GM06990 (cell line): ENCODE data around the gene CBFA2T3.
"Not testable (repeated sequence)": the region's sequence is repeated elsewhere in the genome, so short reads cannot be mapped to it uniquely, and the experiment has no call there.

Experiments
- DNase-seq: peaks from one replicate; pipeline ENCODE4 v3.0.0-alpha.2; 2011; ENCODE audit not compliant: insufficient read length; ENCODE audit errors: extremely low read depth
- H3K27me3 ChIP-seq: replicated peaks from 2 replicates; pipeline ENCODE4 v1.6.0; 2011; ENCODE audit warnings: low read length; ENCODE audit not compliant: control insufficient read depth, insufficient read depth
- H3K36me3 ChIP-seq: 2 replicates; pipeline ENCODE4 v1.5.1; 2011; ENCODE audit warnings: low read length; ENCODE audit not compliant: control insufficient read depth, insufficient read depth
- H3K4me3 ChIP-seq: replicated peaks from 2 replicates; pipeline ENCODE4 v1.5.1; 2011; ENCODE audit warnings: low read depth, mild to moderate bottlenecking, control low read depth, low read length
- CTCF ChIP-seq: IDR thresholded peaks from 2 replicates; pipeline ENCODE4 v1.5.1; 2011; ENCODE audit warnings: low read length, control low read depth, mild to moderate bottlenecking, inconsistent platforms; ENCODE audit not compliant: insufficient read depth, poor library complexity, severe bottlenecking

CBFA2T3 gene

GRCh38 chr16:89009343-89010209 is 32.6 kb upstream of the CBFA2T3 start:
- Histone ChIP-seq H3K36me3 (no peaks in the 10 kb centered on the region), H3K27me3 (peaks cover 4% of the 10 kb centered on the region), H3K4me3 (no peak overlapping the region)
- no peak for DNase-seq
- no peak for TF ChIP-seq CTCF

DNA sequence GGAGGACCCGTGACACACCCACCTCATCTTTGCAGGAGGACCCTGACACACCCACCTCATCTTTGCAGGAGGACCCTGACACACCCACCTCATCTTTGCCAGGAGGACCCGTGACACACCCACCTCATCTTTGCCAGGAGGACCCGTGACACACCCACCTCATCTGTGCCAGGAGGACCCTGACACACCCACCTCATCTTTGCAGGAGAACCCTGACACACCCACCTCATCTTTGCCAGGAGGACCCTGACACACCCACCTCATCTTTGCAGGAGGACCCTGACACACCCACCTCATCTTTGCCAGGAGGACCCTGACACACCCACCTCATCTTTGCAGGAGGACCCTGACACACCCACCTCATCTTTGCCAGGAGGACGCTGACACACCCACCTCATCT is 31.8 kb upstream of the CBFA2T3 start:
- not testable (repeated sequence) for H3K4me3 ChIP-seq, H3K36me3 ChIP-seq, DNase-seq, H3K27me3 ChIP-seq

- no peak for DNase-seq
- TF ChIP-seq CTCF: no peak
- Histone ChIP-seq H3K4me3 (no peak overlapping the region), H3K27me3 (no peaks in the 10 kb centered on the region; the same call in none of the 2 replicates), H3K36me3 (no peaks in the 10 kb centered on the region)
These were observed 30.6 kb upstream of the CBFA2T3 start for GRCh38 chr16:89007371-89008249.

- DNase-seq: no peak
- no peak overlapping the region for H3K4me3 ChIP-seq
- H3K27me3 ChIP-seq: no peaks in the 10 kb centered on the region; the same call in none of the 2 replicates
- no peaks in the 10 kb centered on the region for H3K36me3 ChIP-seq
- no peak for TF ChIP-seq CTCF
These were observed 29.2 kb upstream of the CBFA2T3 start for GRCh38 chr16:89006036-89006752.

DNA sequence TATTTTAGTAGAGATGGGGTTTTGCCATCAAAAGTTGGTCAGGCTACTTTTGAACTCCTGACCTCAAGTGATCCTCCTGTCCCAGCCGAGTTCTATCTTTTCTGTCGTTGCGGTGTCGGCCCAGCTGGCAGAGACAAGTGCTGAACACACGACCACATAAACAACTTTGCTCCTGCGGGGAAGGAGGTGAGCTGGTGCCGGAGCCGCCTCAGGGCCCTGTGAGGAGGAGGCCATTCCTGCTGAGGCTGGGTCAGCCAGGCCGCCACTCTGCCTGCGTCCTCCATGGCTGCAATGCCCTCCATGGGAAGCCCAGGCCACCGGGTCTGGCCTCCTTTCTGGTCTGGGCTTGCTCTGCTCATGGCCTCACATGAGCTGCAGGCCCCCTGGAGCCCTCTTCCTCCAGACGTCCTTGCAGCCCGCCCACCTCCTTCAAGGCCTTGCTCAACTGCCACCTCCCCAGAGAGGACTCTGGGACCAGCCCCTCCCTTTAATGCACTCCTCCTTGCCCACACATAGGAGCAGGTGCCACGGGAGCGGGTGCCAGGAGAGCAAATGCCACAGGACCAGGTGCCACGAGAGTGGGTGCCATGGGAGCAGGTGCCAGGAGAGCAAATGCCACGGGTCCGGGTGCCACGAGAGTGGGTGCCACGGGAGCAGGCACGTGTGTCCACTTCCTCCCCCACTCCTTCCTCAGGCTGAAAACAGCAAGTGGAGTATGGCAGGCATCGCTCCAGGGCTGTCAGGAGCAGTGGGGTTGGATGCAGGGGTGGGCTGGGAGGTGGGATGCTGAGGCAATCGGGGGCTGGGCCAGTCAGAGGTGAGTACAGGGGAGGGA is 28.4 kb upstream of the CBFA2T3 start:
- DNase-seq: no peak
- no peaks in the 10 kb centered on the region; the same call in none of the 2 replicates for H3K27me3 ChIP-seq
- TF ChIP-seq CTCF: no peak
- H3K36me3 ChIP-seq: no peaks in the 10 kb centered on the region
- no peak overlapping the region for H3K4me3 ChIP-seq
